Glutamatergic neuron (in vitro differentiated cells): ENCODE measurements around the gene LRRC7. TPM values are rescaled to one million over a fixed set of nuclear protein-coding genes. Genes with fewer than 3 reads are reported as not detected.

ENCODE experiments used
- DNase-seq: peaks from one replicate; pipeline ENCODE4 v3.0.0; 2022
- H3K27ac Mint-ChIP-seq: one replicate; pipeline ENCODE4 v1.8.0; 2020; ENCODE audit warnings: mild to moderate bottlenecking, mixed read lengths, inconsistent platforms; ENCODE audit not compliant: unreplicated experiment
- H3K27me3 Mint-ChIP-seq: one replicate; pipeline ENCODE4 v1.8.0; 2020; ENCODE audit warnings: mild to moderate bottlenecking, moderate library complexity, mixed read lengths, inconsistent platforms; ENCODE audit not compliant: unreplicated experiment
- H3K36me3 Mint-ChIP-seq: one replicate; pipeline ENCODE4 v1.8.0; 2020; ENCODE audit warnings: mild to moderate bottlenecking, mixed read lengths, inconsistent platforms; ENCODE audit not compliant: unreplicated experiment
- H3K4me1 Mint-ChIP-seq: one replicate; pipeline ENCODE4 v1.8.0; 2020; ENCODE audit warnings: mild to moderate bottlenecking, low read depth, mixed read lengths, inconsistent platforms; ENCODE audit not compliant: unreplicated experiment
- H3K4me3 Mint-ChIP-seq: one replicate; pipeline ENCODE4 v1.8.0; 2020; ENCODE audit warnings: mild to moderate bottlenecking, mixed read lengths, inconsistent platforms; ENCODE audit not compliant: unreplicated experiment
- H3K9me3 Mint-ChIP-seq: one replicate; pipeline ENCODE4 v1.8.0; 2020; ENCODE audit warnings: mild to moderate bottlenecking, moderate library complexity, mixed read lengths, inconsistent platforms; ENCODE audit not compliant: unreplicated experiment
- CTCF ChIP-seq: fragments of 200-600 bp; sonication (generic); IDR thresholded peaks from one replicate; pipeline ENCODE4 v1.5.0; 2021; ENCODE audit not compliant: partially characterized antibody, unreplicated experiment
- total RNA-seq: library from RNA; stranded (reverse); fragmentation: NEBNext Ultra II Directional; extraction: Animal tissue kit (Norgen Biotek cat#: 25700); gene quantifications from one replicate; pipeline ENCODE4 v1.2.1, GENCODE V29; 2021; ENCODE audit not compliant: unreplicated experiment

LRRC7 gene
- total RNA-seq, 1 donor from 2014 or later, result 19.1 TPM

- Mint-ChIP-seq H3K4me1 (peaks cover 2% of the 10 kb centered on the region), H3K36me3 (peaks cover 3% of the 10 kb centered on the region), H3K27ac (no peak overlapping the region), H3K9me3 (peaks cover 4% of the 10 kb centered on the region), H3K4me3 (no peak overlapping the region), H3K27me3 (peaks cover 2% of the 10 kb centered on the region)
- TF ChIP-seq CTCF, result no peak
- no peak for DNase-seq
These were observed 284.4 kb downstream of the LRRC7 start for GRCh38 chr1:69852151-69852550.

- DNase-seq, result no peak
- no peak for TF ChIP-seq CTCF
- Mint-ChIP-seq H3K4me3 (no peak overlapping the region), H3K27me3 (peaks cover 2% of the 10 kb centered on the region), H3K9me3 (peaks cover 4% of the 10 kb centered on the region), H3K36me3 (peaks cover 3% of the 10 kb centered on the region), H3K27ac (no peak overlapping the region), H3K4me1 (peaks cover 2% of the 10 kb centered on the region)
These were observed 285.0 kb downstream of the LRRC7 start for GRCh38 chr1:69852706-69853105.

- no peak overlapping the region for H3K27ac Mint-ChIP-seq
- H3K4me1 Mint-ChIP-seq, result no peaks in the 10 kb centered on the region
- no peak overlapping the region for H3K4me3 Mint-ChIP-seq
- no peak for TF ChIP-seq CTCF
- peaks cover 2% of the 10 kb centered on the region for H3K27me3 Mint-ChIP-seq
- no peak for DNase-seq
- H3K36me3 Mint-ChIP-seq, result peaks cover 3% of the 10 kb centered on the region
- H3K9me3 Mint-ChIP-seq, result peaks cover 4% of the 10 kb centered on the region
These were observed 290.8 kb downstream of the LRRC7 start for GRCh38 chr1:69858534-69858933.

- Mint-ChIP-seq H3K27ac (no peak overlapping the region), H3K36me3 (no peaks in the 10 kb centered on the region), H3K4me1 (no peaks in the 10 kb centered on the region), H3K9me3 (no peaks in the 10 kb centered on the region), H3K4me3 (no peak overlapping the region), H3K27me3 (no peaks in the 10 kb centered on the region)
- no peak for DNase-seq
- TF ChIP-seq CTCF, result no peak
These were observed 293.9 kb downstream of the LRRC7 start for GRCh38 chr1:69861641-69862040.

- no peaks in the 10 kb centered on the region for H3K27me3 Mint-ChIP-seq
- H3K9me3 Mint-ChIP-seq, result no peaks in the 10 kb centered on the region
- H3K4me1 Mint-ChIP-seq, result no peaks in the 10 kb centered on the region
- TF ChIP-seq CTCF, result no peak
- no peak for DNase-seq
- no peak overlapping the region for H3K4me3 Mint-ChIP-seq
- no peaks in the 10 kb centered on the region for H3K36me3 Mint-ChIP-seq
- no peak overlapping the region for H3K27ac Mint-ChIP-seq
These were observed 295.2 kb downstream of the LRRC7 start for GRCh38 chr1:69862906-69863305.
